HUES64 (cell line): ENCODE results near the gene CIITA.

Experiments used
- H3K27ac ChIP-seq: 2 replicates; pipeline ENCODE4 v1.7.0; 2013; ENCODE audit warnings: low read depth, low read length, inconsistent platforms
- H3K27me3 ChIP-seq: 2 replicates; pipeline ENCODE4 v1.6.1; 2013; ENCODE audit warnings: mild to moderate bottlenecking, low read length; ENCODE audit not compliant: insufficient read depth
- H3K36me3 ChIP-seq: 2 replicates; pipeline ENCODE4 v1.6.1; 2013; ENCODE audit warnings: mild to moderate bottlenecking, low read length; ENCODE audit not compliant: insufficient read depth
- H3K4me1 ChIP-seq: 2 replicates; pipeline ENCODE4 v1.6.1; 2013; ENCODE audit warnings: mild to moderate bottlenecking, low read length, moderate library complexity; ENCODE audit not compliant: insufficient read depth
- H3K4me3 ChIP-seq: 2 replicates; pipeline ENCODE4 v1.5.1; 2013; ENCODE audit warnings: mild to moderate bottlenecking, low read length, moderate library complexity
- H3K9ac ChIP-seq: 2 replicates; pipeline ENCODE4 v1.6.1; 2013; ENCODE audit warnings: mild to moderate bottlenecking, low read depth, low read length
- H3K9me3 ChIP-seq: 2 replicates; pipeline ENCODE4 v1.6.1; 2013; ENCODE audit warnings: low read depth, low read length; ENCODE audit not compliant: insufficient read depth
- WGBS: fragments of 150-250, 120-280 bp; methylation state at CpG from one replicate; pipeline ENCODE4 v1.1.7; 2013; ENCODE audit warnings: missing lambda C conversion rate; 5-methylcytosine and 5-hydroxymethylcytosine counted together

CIITA gene

GRCh38 chr16:10949424-10949970 is 72.5 kb downstream of the CIITA start:
- Histone ChIP-seq H3K4me3 (no peak overlapping the region), H3K27ac (peak overlapping the region; percentile 72), H3K9ac (no peak overlapping the region), H3K36me3 (no peaks in the 10 kb centered on the region), H3K9me3 (no peaks in the 10 kb centered on the region), H3K4me1 (peaks cover 56% of the 10 kb centered on the region), H3K27me3 (no peaks in the 10 kb centered on the region)
- 37% methylated on average over 7 of the region's 7 CpGs for WGBS

GRCh38 chr16:10950393-10950792 is 73.4 kb downstream of the CIITA start:
- Histone ChIP-seq H3K27me3 (no peaks in the 10 kb centered on the region), H3K27ac (no peak overlapping the region), H3K4me3 (no peak overlapping the region), H3K9ac (no peak overlapping the region), H3K9me3 (no peaks in the 10 kb centered on the region), H3K36me3 (no peaks in the 10 kb centered on the region), H3K4me1 (peaks cover 53% of the 10 kb centered on the region)
- WGBS = 72% methylated on average over 5 of the region's 5 CpGs

GRCh38 chr16:10951026-10951425 is 74.0 kb downstream of the CIITA start:
- Histone ChIP-seq H3K27ac (no peak overlapping the region), H3K4me3 (no peak overlapping the region), H3K4me1 (peaks cover 48% of the 10 kb centered on the region), H3K36me3 (no peaks in the 10 kb centered on the region), H3K9me3 (no peaks in the 10 kb centered on the region), H3K27me3 (no peaks in the 10 kb centered on the region), H3K9ac (no peak overlapping the region)
- WGBS = 74% methylated on average over 4 of the region's 4 CpGs

- H3K9me3 ChIP-seq = no peaks in the 10 kb centered on the region
- H3K4me3 ChIP-seq = no peak overlapping the region
- H3K9ac ChIP-seq = no peak overlapping the region; the same call in 1 of the 2 replicates
- H3K36me3 ChIP-seq = peaks cover 9% of the 10 kb centered on the region; the same call in 1 of the 2 replicates
- WGBS = 96% methylated on average over 7 of the region's 7 CpGs
- peaks cover 17% of the 10 kb centered on the region for H3K4me1 ChIP-seq
- no peak overlapping the region for H3K27ac ChIP-seq
- no peaks in the 10 kb centered on the region for H3K27me3 ChIP-seq
Observed at GRCh38 chr16:10954903-10955302, 77.9 kb downstream of the CIITA start.

GRCh38 chr16:10957771-10958482 is 80.9 kb downstream of the CIITA start:
- Histone ChIP-seq H3K4me1 (no peaks in the 10 kb centered on the region), H3K27me3 (no peaks in the 10 kb centered on the region), H3K36me3 (peaks cover 9% of the 10 kb centered on the region; the same call in 1 of the 2 replicates), H3K9ac (no peak overlapping the region), H3K9me3 (no peaks in the 10 kb centered on the region), H3K27ac (no peak overlapping the region), H3K4me3 (no peak overlapping the region)
- 91% methylated on average over 5 of the region's 6 CpGs for WGBS

GRCh38 chr16:10959161-10959560 is 82.2 kb downstream of the CIITA start:
- H3K4me3 ChIP-seq = no peak overlapping the region
- H3K9me3 ChIP-seq = no peaks in the 10 kb centered on the region
- peaks cover 9% of the 10 kb centered on the region; the same call in 1 of the 2 replicates for H3K36me3 ChIP-seq
- H3K27me3 ChIP-seq = no peaks in the 10 kb centered on the region
- H3K4me1 ChIP-seq = no peaks in the 10 kb centered on the region
- no peak overlapping the region for H3K27ac ChIP-seq
- no peak overlapping the region for H3K9ac ChIP-seq
- 98% methylated on average over 3 of the region's 5 CpGs for WGBS

- 93% methylated on average over 7 of the region's 7 CpGs for WGBS
- no peak overlapping the region for H3K4me3 ChIP-seq
- no peak overlapping the region for H3K27ac ChIP-seq
- no peaks in the 10 kb centered on the region for H3K4me1 ChIP-seq
- H3K27me3 ChIP-seq = no peaks in the 10 kb centered on the region
- no peak overlapping the region for H3K9ac ChIP-seq
- no peaks in the 10 kb centered on the region for H3K9me3 ChIP-seq
- H3K36me3 ChIP-seq = peaks cover 9% of the 10 kb centered on the region; the same call in 1 of the 2 replicates
Observed at GRCh38 chr16:10961231-10961630, 84.2 kb downstream of the CIITA start.

- Histone ChIP-seq H3K36me3 (no peaks in the 10 kb centered on the region), H3K4me1 (no peaks in the 10 kb centered on the region), H3K27me3 (no peaks in the 10 kb centered on the region), H3K9ac (no peak overlapping the region), H3K4me3 (no peak overlapping the region), H3K9me3 (no peaks in the 10 kb centered on the region), H3K27ac (no peak overlapping the region)
- 49% methylated on average over 18 of the region's 20 CpGs for WGBS
Observed at GRCh38 chr16:10964039-10964890, 87.3 kb downstream of the CIITA start.

- no peak overlapping the region for H3K27ac ChIP-seq
- no peak overlapping the region for H3K4me3 ChIP-seq
- no peaks in the 10 kb centered on the region for H3K9me3 ChIP-seq
Observed at GRCh38 chr16:10964891-10965326, 87.9 kb downstream of the CIITA start.

GRCh38 chr16:10965440-10966061 is 88.5 kb downstream of the CIITA start:
- Histone ChIP-seq H3K27me3 (no peaks in the 10 kb centered on the region), H3K4me1 (no peaks in the 10 kb centered on the region), H3K9me3 (no peaks in the 10 kb centered on the region), H3K4me3 (no peak overlapping the region), H3K36me3 (no peaks in the 10 kb centered on the region), H3K27ac (no peak overlapping the region), H3K9ac (no peak overlapping the region)
- WGBS = 89% methylated on average over 6 of the region's 6 CpGs

More at GRCh38 chr16:10964891-10965326, 87.9 kb downstream of the CIITA start:
- WGBS = 95% methylated on average over 8 of the region's 8 CpGs
- H3K4me1 ChIP-seq = no peaks in the 10 kb centered on the region
- no peaks in the 10 kb centered on the region for H3K27me3 ChIP-seq
- no peak overlapping the region for H3K9ac ChIP-seq
- no peaks in the 10 kb centered on the region for H3K36me3 ChIP-seq

- WGBS = 90% methylated on average over 5 of the region's 5 CpGs
Observed at GRCh38 chr16:10966129-10966528, 89.1 kb downstream of the CIITA start.

More at GRCh38 chr16:10966129-10966528, 89.1 kb downstream of the CIITA start:
- Histone ChIP-seq H3K27ac (no peak overlapping the region), H3K4me3 (no peak overlapping the region), H3K27me3 (no peaks in the 10 kb centered on the region), H3K9ac (no peak overlapping the region), H3K4me1 (no peaks in the 10 kb centered on the region), H3K9me3 (no peaks in the 10 kb centered on the region), H3K36me3 (peaks cover 1% of the 10 kb centered on the region)
